NCI-H82 (cell line): Measurements from ENCODE around the gene SH2D6.
"Not testable (repeated sequence)": the region's sequence is repeated elsewhere in the genome, so short reads cannot be mapped to it uniquely, and the experiment has no call there.

Experiments used
- DNase-seq: peaks from one replicate; lab custom pipeline; 2025; lab: John Stamatoyannopoulos, UW

SH2D6 gene

GRCh38 chr2:85418132-85419008 lies at the start of gene SH2D6:
SH2D6 (plus strand) TSS chr2:85418714; CDS start chr2:85429466, 10,752 bp downstream.
- DNase-seq, result peak; percentile 96

GRCh38 chr2:85368921-85369320 lies 49.6 kb upstream of the SH2D6 start:
- DNase-seq, result no peak

- no peak for DNase-seq
Observed at GRCh38 chr2:85369500-85369899, 49.0 kb upstream of the SH2D6 start.

- DNase-seq, result no peak
Observed at GRCh38 chr2:85371045-85371444, 47.5 kb upstream of the SH2D6 start.

DNA sequence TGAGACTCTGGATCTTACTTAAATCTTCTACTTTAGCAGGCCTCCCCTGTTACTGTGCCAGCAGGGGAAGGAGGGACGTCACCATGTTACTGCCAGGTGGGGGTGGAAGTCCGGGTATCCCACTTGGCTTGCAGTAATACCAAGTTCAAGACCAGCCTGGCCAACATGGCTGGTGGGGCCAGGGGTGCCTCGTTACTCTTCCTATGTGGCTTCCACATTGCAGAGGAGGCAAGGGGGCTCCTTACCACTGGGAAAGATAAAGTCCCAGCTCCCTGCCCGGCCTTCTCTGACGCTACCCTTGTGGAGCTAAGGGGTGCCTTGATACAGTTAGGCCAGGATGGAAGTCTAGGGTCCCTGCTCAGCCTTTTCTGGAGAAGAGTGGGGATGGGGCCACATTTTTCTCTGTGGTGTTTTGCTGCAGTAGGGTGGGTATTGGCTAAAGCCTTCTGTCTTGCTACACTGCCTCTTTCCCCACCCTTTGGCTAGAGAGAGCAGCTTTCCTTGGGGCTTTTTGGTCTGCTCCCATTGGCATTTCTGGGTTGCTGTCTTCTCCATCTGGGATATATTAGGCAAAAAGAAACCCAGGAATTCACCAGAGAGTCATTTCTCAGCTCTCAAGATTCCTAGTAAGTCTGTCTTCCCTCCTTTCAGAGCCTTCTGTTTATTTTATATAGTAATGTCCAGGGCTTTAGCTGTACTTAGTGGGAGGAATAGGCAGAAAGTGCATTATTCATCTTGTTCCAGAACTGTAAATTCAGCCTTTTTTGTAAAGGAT lies 42.0 kb upstream of the SH2D6 start:
- DNase-seq, result no peak

DNA sequence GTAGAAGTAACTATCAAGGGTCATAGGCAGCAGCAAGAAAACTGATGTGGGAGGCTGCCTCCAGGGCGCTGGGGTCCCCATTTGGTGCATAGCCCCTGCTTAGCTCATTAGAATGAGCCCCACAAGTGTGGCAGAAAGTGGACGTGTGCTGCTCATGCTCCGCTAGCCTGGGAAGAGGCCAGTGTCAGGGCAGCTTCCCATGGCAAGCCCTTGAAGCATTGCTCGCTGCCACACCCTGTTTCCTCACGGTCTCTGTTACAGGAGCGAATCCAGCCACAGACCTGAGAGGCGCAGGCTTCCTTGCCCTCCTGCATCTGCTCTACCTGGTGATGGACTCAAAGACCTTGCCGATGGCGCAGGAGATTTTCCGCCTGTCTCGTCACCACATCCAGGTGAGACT lies 41.4 kb upstream of the SH2D6 start:
- no peak for DNase-seq

- no peak for DNase-seq
Observed at GRCh38 chr2:85378257-85378656, 40.3 kb upstream of the SH2D6 start.

DNA sequence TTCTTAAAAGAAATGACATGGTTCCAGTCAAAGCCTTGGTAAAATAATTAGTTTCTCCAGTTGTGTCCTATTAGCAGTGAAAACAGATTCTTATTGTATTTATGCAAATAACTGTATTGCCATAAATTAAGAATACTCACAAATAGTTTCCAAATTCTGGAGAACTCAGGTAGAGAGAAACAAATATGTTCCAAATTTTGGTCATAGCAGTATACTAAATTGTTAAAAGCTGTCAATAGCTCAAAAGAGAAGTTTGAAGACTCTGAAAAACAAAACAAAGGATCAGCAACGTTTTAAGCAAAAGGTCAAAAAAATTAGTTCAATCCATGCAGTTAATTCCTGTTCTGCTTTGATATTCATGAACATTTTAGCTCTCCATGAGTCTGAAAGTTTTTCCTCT lies 38.5 kb upstream of the SH2D6 start:
- DNase-seq, result no peak

DNA sequence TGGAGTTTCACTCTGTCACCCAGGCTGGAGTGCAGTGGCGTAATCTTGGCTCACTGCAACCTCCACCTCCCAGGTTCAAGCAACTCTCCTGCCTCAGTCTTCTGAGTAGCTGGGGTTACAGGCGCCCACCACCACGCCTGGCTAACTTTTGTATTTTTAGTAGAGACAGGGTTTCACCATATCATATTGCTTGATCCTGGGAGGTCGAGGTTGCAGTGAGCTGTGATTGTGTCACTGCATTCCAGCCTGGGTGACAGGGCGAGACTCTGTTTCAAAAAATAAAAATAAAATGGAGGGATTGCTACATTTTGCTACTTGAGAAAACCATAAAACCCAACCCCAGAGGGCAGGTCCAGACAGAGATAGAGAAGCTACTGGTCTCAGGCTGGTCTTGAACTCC lies 35.4 kb upstream of the SH2D6 start:
- not testable (repeated sequence) for DNase-seq

DNA sequence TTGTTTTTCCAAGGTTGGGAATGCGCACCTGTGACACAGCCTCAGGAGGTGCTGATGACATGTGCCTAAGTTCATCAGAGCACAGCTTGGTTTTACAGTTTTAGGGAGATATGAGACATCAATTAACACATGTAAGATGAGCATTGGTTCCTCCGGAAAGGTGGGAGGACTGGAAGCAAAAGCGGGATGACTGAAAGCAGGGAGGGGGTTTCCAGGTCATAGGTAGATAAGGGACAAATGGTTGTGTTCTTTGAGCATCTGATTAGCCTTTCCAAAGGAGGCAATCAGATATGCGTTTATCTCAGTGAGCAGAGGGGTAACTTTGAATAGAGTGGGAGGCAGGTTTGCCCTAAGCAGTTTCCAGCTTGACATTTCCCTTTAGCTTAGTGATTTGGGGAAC lies 34.7 kb upstream of the SH2D6 start:
- DNase-seq, result no peak

DNA sequence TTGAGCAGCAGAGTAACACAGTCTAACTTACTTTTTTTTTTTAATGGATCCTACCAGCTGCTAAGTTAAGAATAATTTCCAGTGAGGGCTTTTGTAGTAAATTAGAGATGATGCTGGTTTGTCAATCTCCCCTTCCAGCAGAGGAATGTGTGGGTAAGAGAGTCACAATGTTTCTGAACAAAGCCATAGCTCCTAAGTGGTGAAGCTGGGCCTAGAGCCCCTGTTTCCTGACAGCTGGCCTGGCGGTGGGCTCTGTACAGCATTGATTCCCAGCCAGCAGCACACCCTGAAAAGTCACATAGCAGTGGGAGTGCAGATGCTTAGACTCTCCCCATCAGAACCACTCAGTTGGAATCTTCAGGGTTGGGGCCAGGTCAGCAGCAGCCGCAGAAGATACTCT lies 32.8 kb upstream of the SH2D6 start:
- DNase-seq, result no peak

GRCh38 chr2:85387754-85388153 lies 30.8 kb upstream of the SH2D6 start:
- DNase-seq, result no peak

DNA sequence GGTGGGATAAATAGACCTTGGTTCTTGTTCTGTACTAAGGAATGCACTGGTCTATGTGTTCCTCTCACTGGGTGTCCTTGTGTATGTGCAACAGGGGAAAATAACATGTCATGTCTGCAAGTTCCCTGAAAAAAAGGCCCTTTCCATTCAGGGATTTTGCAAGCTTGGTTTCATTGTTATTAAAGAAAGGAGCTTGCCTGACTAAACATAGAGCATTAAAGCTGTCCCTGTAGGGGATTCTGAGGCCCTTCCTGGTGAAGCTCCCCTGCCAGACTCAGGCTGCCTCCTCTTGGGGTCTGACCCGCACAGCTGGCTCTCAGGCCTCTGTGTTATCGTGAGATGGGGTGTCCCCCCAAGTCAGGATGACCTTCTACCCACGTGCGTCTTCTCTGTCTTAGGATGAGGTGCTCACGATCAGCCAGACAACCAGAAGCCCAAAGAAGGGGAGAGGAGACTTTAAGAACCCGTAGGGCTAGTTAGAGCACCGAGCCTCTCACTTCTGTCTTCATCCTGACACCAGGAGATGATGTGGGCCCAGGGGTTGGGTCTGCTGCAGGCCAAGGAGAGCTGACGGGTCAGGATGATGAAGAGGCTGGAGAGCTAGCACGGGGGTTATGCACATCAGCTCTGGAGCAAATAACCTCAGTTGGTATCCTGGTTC lies 29.5 kb upstream of the SH2D6 start:
- no peak for DNase-seq

DNA sequence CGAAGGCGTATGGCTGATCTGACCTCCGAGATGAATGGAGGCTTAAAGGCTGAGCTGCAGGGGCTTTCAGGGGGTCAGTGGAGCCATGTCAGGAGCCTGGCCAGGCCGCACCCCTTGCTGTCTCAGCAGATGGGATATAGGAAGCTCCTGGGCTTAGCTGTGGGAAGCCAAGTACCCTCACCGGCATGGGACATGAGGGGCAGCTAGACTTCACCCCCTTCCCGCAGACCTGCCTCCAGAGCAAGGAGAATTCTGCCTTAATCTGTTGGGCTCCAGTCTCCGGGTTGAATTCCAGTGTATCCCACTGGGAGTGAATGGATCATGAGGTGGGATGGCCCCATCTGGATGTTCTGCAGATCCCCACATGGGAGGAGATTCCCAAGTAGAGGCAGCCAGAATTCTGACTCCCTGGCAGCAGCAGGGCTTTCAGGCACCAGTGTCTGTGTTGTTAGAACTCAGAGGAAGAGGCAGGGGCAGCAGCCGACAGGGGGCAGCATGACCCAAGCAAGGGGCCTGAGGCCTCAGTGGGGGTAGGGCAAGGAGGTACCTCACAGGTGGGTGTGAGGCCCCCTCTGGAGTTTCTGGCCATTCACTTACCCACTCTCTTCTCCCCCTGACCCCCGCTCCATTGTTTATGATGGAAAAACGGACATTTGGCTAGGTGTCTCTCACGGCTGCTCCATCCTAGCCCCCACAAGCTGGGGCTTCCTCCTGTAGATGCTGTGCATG lies 27.4 kb upstream of the SH2D6 start:
- peak; percentile 83 for DNase-seq

DNA sequence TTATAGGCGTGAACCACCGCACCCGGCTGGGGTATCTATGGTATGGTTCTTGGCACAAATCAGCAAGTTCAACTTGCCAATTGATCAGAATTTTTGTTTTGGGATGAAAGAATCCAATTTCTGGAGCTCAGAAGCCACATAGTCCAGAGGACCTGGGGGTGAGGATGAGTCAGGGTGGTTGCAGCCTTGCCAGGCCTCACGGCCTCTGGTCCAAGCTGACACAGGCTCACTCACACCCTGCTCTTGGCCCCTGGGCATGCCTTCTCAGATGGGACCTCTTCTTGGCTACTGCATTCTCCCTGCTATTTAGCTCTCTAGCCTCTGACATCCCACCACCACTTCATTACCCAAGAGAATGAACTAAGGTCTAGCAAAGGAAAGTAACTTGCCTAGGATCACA lies 24.7 kb upstream of the SH2D6 start:
- no peak for DNase-seq

DNA sequence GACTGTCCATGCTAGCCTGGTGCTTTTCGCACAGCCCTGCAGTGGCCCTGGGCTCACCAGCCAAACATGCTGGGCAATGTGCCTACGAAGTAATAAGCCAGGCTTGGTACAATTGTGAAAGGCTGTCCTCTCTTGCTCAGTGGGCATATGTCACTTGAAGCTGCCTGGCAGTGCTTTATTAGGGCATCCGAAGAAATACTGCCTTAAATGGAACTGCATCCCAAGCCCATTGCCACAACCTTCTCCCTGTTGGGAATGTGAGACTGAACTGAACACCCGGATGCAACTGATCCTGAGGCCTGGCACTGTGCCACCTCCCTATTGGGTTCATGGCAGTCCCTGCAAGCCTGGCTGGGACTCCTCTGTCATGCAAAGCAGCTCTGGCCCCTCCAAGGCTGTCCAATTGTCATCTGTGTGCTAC lies 24.2 kb upstream of the SH2D6 start:
- no peak for DNase-seq

GRCh38 chr2:85394976-85395375 lies 23.5 kb upstream of the SH2D6 start:
- DNase-seq, result no peak

- no peak for DNase-seq
Observed at GRCh38 chr2:85395912-85396475, 22.5 kb upstream of the SH2D6 start.

- DNase-seq, result no peak
Observed at GRCh38 chr2:85396531-85397470, 21.7 kb upstream of the SH2D6 start.

DNA sequence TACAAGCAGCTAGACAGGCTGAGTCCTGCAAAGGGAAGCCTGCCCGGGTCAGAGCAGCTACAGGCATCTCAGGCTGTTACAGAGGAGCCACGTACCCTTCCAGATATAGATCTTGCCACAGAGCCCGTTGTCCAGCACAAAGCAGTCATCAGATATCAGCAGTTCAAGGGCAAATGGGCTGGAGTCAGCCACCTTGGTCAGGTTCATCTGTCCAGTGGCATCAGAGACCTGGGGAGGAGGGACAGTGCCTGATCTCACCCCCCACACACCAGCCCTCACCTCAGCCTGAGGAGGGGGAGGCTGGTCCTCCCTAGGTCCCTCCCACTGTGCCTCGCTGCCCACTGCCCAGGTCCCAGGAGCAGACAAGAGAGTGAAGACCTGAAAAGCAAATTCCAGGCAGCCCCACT lies 20.6 kb upstream of the SH2D6 start:
- DNase-seq, result no peak
